DOHH2 (cell line): ENCODE measurements around the gene TPST1.
"Not testable (repeated sequence)": the region's sequence is repeated elsewhere in the genome, so short reads cannot be mapped to it uniquely, and the experiment has no call there.

Experiments
- H3F3A ChIP-seq: fragments of 200-600 bp; sonication (generic), shearing (Covaris generic); 2 replicates; pipeline ENCODE4 v1.6.0; 2016; ENCODE audit warnings: antibody characterized with exemption, mild to moderate bottlenecking; ENCODE audit not compliant: control insufficient read depth, insufficient read depth
- H3K27ac ChIP-seq: fragments of 200-600 bp; sonication (generic); 2 replicates; pipeline ENCODE4 v1.5.1; 2014; ENCODE audit warnings: low read depth, mild to moderate bottlenecking, low read length, moderate library complexity
- H3K27me3 ChIP-seq: fragments of 200-600 bp; sonication (generic); 2 replicates; pipeline ENCODE4 v1.6.1; 2014; ENCODE audit warnings: mild to moderate bottlenecking, low read length, mixed read lengths; ENCODE audit not compliant: control insufficient read depth
- H3K36me3 ChIP-seq: fragments of 200-600 bp; sonication (generic); 2 replicates; pipeline ENCODE4 v1.6.1; 2014; ENCODE audit warnings: mild to moderate bottlenecking, low read length, moderate library complexity, mixed read lengths; ENCODE audit not compliant: control insufficient read depth
- H3K4me1 ChIP-seq: fragments of 200-600 bp; sonication (generic); 2 replicates; pipeline ENCODE4 v1.6.1; 2014; ENCODE audit warnings: mild to moderate bottlenecking, low read length, mixed read lengths; ENCODE audit not compliant: control insufficient read depth
- H3K4me2 ChIP-seq: fragments of 200-600 bp; sonication (generic); 2 replicates; pipeline ENCODE4 v1.6.0; 2014; ENCODE audit warnings: mild to moderate bottlenecking, low read length, moderate library complexity
- H3K4me3 ChIP-seq: fragments of 200-600 bp; sonication (generic); 2 replicates; pipeline ENCODE4 v1.5.1; 2014; ENCODE audit warnings: mild to moderate bottlenecking, low read length, mixed read lengths
- H3K79me2 ChIP-seq: fragments of 200-600 bp; sonication (generic); 2 replicates; pipeline ENCODE4 v1.6.1; 2014; ENCODE audit warnings: mild to moderate bottlenecking, low read length, mixed read lengths; ENCODE audit not compliant: control insufficient read depth
- H3K9me2 ChIP-seq: fragments of 200-600 bp; sonication (generic); replicated peaks from 2 replicates; pipeline ENCODE4 v1.6.1; 2014; ENCODE audit warnings: mild to moderate bottlenecking, low read length, mixed read lengths; ENCODE audit not compliant: control insufficient read depth
- H3K9me3 ChIP-seq: fragments of 200-600 bp; sonication (generic); 2 replicates; pipeline ENCODE4 v1.6.1; 2014; ENCODE audit warnings: antibody characterized with exemption, low read length, mixed read lengths; ENCODE audit not compliant: control insufficient read depth, insufficient read depth
- H4K20me1 ChIP-seq: fragments of 200-600 bp; sonication (generic); 2 replicates; pipeline ENCODE4 v1.6.0; 2014; ENCODE audit warnings: low read depth, mild to moderate bottlenecking, antibody characterized with exemption, low read length, moderate library complexity; ENCODE audit not compliant: control insufficient read depth, insufficient read depth
- EZH2phosphoT487 ChIP-seq: fragments of 200-600 bp; sonication (generic); IDR thresholded peaks from 2 replicates; pipeline ENCODE4 v1.6.1; 2017; ENCODE audit warnings: borderline replicate concordance, mild to moderate bottlenecking, antibody characterized with exemption, low read length, moderate library complexity, mixed read lengths
- TF ChIP-seq, protein P1 (sequence below): fragments of 200-600 bp; sonication (generic); IDR thresholded peaks from one replicate; pipeline ENCODE4 v1.5.1; 2014; ENCODE audit warnings: antibody characterized with exemption, mild to moderate bottlenecking, low read depth, low read length; ENCODE audit not compliant: poor library complexity, severe bottlenecking

TPST1 gene

DNA sequence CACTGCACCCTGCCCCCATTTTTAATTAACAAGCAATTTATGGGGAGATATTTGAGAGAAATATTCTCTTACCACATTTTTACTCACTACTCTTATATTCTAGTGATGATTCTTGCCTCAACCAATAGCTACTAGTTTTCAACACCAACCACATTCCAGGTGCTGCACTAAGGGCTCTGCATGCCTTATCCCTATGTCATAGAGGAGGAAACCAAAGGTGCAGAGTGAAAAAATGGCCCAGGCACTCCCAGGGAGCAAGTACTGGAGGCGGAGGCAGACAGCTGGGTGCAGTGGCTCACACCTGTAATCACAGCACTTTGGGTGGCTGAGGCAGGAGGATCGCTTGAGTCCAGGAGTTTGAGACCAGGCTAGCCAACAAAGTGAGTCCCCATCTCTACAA lies 35.5 kb upstream of the TPST1 start:
- H3K4me3 ChIP-seq = no peak overlapping the region
- H3K27me3 ChIP-seq = no peaks in the 10 kb centered on the region
- H3K4me1 ChIP-seq = no peaks in the 10 kb centered on the region
- H3K27ac ChIP-seq = no peak overlapping the region
- TF ChIP-seq EZH2phosphoT487 = no peak
- TF ChIP-seq, protein P1, sequence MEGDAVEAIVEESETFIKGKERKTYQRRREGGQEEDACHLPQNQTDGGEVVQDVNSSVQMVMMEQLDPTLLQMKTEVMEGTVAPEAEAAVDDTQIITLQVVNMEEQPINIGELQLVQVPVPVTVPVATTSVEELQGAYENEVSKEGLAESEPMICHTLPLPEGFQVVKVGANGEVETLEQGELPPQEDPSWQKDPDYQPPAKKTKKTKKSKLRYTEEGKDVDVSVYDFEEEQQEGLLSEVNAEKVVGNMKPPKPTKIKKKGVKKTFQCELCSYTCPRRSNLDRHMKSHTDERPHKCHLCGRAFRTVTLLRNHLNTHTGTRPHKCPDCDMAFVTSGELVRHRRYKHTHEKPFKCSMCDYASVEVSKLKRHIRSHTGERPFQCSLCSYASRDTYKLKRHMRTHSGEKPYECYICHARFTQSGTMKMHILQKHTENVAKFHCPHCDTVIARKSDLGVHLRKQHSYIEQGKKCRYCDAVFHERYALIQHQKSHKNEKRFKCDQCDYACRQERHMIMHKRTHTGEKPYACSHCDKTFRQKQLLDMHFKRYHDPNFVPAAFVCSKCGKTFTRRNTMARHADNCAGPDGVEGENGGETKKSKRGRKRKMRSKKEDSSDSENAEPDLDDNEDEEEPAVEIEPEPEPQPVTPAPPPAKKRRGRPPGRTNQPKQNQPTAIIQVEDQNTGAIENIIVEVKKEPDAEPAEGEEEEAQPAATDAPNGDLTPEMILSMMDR = no peak
- no peaks in the 10 kb centered on the region for H3K36me3 ChIP-seq
- H3K4me2 ChIP-seq = no peak overlapping the region
- H3K9me2 ChIP-seq = no peaks in the 10 kb centered on the region
- no peaks in the 10 kb centered on the region for H3F3A ChIP-seq
- H3K79me2 ChIP-seq = no peaks in the 10 kb centered on the region
- no peaks in the 10 kb centered on the region for H4K20me1 ChIP-seq
- no peaks in the 10 kb centered on the region for H3K9me3 ChIP-seq

DNA sequence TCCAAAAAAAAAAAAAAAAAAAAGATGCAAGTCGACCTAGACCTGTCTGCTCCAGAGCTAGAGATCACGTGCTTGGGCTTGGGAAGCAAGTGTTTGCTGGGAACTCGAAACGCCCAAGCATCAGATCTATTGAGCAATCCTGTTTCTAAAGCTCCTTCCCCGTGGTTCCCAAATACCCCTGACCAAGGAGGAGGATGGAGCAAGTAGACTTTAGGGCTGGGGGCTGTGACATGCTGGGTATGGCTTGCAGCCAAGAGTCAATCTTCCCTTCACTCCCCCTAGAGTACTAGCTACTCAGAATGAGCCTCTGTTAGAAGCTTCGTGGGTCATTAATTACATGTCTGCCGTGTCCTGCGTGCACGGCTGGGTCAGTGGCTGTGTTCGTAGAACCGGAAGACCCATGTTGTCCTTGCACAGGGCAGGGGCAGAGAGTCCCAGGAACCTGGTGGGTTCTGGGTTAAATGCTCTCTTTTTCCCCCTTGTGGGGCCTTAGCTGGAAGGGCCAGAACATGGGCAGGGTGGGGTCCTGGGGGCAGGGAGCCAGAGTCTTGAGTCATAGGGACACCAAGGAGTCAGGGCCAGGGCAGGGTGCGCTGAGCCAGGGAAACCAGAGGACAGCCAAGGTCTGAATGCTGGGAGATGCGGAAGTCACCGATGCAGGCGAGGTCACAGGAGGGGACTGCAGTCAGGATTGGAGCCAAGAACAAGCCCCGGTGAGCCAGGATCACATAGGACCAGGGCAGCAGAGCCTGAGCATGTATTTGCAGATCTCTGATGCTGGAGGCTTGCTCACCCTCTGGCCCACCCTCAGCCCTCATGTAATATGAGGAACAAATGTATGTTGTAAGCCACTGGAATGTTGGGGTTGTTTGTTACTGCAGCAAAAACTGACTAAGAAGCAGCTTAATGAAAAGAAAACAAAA lies 34.6 kb upstream of the TPST1 start:
- Histone ChIP-seq H3F3A (no peaks in the 10 kb centered on the region), H3K4me1 (no peaks in the 10 kb centered on the region), H3K4me2 (no peak overlapping the region), H3K4me3 (no peak overlapping the region), H3K79me2 (no peaks in the 10 kb centered on the region), H4K20me1 (no peaks in the 10 kb centered on the region), H3K9me2 (no peaks in the 10 kb centered on the region), H3K27ac (no peak overlapping the region), H3K36me3 (no peaks in the 10 kb centered on the region), H3K9me3 (no peaks in the 10 kb centered on the region), H3K27me3 (no peaks in the 10 kb centered on the region)
- TF ChIP-seq, protein P1 = no peak
- no peak for TF ChIP-seq EZH2phosphoT487

DNA sequence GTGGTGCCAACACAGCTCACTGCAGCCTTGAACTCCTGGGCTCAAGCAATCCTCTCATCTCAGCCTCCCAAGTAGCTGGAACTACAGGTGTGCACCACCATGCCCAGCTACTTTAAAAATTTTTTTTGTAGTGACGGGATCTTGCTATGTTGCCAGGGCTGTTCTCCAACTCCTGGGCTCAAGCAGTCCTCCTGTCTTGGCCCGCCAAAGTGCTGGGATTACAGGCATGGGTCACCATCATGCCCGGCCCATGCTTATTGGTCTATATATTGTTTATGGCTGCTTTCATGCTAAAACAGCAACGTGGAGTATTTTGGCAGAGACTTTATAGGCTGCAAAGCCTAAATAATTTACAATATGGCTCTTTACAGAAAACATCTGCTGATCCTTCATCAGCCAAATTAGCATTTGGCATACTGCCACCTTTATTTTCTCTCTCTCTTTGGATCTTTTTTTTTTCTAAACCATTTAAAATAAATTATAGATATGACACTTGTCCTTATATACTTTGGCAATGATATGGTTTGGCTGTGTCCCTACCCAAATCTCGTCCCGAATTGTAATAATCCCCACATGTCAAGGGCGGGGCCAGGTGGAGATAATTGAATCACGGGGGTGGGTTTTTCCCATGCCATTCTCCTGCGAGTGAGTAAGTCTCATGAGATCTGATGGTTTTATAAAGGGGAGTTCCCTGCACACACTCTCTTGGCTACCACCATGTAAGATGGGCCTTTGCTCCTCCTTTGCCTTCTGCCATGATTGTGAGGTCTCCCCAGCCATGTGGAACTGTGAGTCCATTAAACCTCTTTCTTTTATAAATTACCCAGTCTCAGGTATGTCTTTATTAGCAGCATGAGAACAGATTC lies 32.4 kb upstream of the TPST1 start:
- H3K27me3 ChIP-seq, H3K36me3 ChIP-seq, H3K9me3 ChIP-seq, H3K4me1 ChIP-seq, H3F3A ChIP-seq, H3K79me2 ChIP-seq, H3K9me2 ChIP-seq, H3K4me2 ChIP-seq, H3K27ac ChIP-seq, H3K4me3 ChIP-seq, H4K20me1 ChIP-seq: not testable (repeated sequence)

DNA sequence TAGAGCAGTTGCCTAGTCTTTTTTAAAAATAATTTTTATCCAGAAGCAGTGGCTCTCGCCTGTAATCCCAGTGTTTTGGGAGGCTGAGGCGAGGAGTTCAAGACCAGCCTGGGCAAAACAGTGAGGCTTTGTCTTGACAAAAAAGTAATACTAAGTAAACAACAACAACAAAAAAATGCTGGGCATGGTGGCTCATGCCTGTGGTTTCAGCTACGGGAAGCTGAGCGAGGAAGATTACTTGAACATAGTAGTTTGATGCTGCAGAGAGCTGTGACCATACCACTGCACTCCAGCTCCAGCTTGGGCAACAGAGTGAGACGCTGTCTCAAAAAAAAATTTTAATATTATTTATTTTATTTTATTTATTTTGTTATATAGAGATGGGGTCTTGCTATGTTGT lies 31.3 kb upstream of the TPST1 start:
- H4K20me1 ChIP-seq = no peaks in the 10 kb centered on the region
- H3K79me2 ChIP-seq = no peaks in the 10 kb centered on the region
- no peak overlapping the region for H3K4me3 ChIP-seq
- H3F3A ChIP-seq = no peaks in the 10 kb centered on the region
- H3K9me2 ChIP-seq = no peaks in the 10 kb centered on the region
- no peak overlapping the region for H3K27ac ChIP-seq
- H3K4me2 ChIP-seq = no peak overlapping the region
- no peaks in the 10 kb centered on the region for H3K27me3 ChIP-seq
- no peaks in the 10 kb centered on the region for H3K4me1 ChIP-seq
- no peaks in the 10 kb centered on the region for H3K36me3 ChIP-seq
- H3K9me3 ChIP-seq = no peaks in the 10 kb centered on the region
- no peak for TF ChIP-seq EZH2phosphoT487
- TF ChIP-seq, protein P1 = no peak

DNA sequence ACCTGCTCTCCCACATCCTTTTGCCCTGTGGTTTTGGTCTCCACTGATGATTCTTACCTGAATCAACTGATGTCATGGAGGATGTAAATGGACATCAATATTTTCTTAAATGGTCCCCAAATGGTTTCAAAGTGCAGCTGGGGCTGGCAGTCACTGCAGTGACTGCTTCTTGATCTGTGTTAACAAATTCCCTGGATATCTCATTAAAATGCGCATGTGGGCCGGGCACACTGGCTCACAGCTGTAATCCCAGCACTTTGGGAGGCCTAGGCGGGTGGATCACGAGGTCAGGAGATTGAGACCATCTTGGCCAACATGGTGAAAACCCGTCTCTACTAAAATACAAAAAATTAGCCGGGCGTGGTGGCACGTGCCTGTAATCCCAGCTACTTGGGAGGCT lies 30.1 kb upstream of the TPST1 start:
- not testable (repeated sequence) for H3K27me3 ChIP-seq, H3K4me2 ChIP-seq, H3K27ac ChIP-seq, H3K9me2 ChIP-seq, H3K36me3 ChIP-seq, H3K9me3 ChIP-seq, H3K79me2 ChIP-seq, H4K20me1 ChIP-seq, H3K4me3 ChIP-seq, H3K4me1 ChIP-seq, H3F3A ChIP-seq
